Uterus (tissue), 4 donors: ENCODE results near the gene CST9L. TPM values are rescaled to one million over a fixed set of nuclear protein-coding genes. Genes with fewer than 3 reads are reported as not detected.

Experiments used
- DNase-seq, 2 donors: peaks; one replicate each; pipeline ENCODE4 v3.0.0-alpha.2; 2019 to 2020
- H3K27ac ChIP-seq, 2 donors: fragments of 200-600 bp; sonication (generic); 1 replicate in 1 of 2; 2 replicates in 1 of 2; pipeline ENCODE4 v1.5.1; 2016 to 2018
- H3K27me3 ChIP-seq, 2 donors: fragments of 200-600 bp; sonication (generic); one replicate each; pipeline ENCODE4 v1.5.1; 2018 to 2019; ENCODE audit warnings: control low read depth in 1 of 2
- H3K36me3 ChIP-seq, 2 donors: fragments of 200-600 bp; sonication (generic); one replicate each; pipeline ENCODE4 v1.5.1; 2019; ENCODE audit warnings: control low read depth in 1 of 2
- H3K4me1 ChIP-seq, 2 donors: fragments of 200-600 bp; sonication (generic); one replicate each; pipeline ENCODE4 v1.5.1; 2018 to 2019; ENCODE audit warnings: control low read depth in 1 of 2
- H3K4me3 ChIP-seq, 2 donors: fragments of 200-600 bp; sonication (generic); 1 replicate in 1 of 2; 2 replicates in 1 of 2; pipeline ENCODE4 v1.5.1; 2018 to 2019; ENCODE audit warnings: mild to moderate bottlenecking in 1 of 2
- H3K9me3 ChIP-seq, 2 donors: fragments of 200-600 bp; sonication (generic); one replicate each; pipeline ENCODE4 v1.5.1; 2019; ENCODE audit warnings: control low read depth in 1 of 2
- POLR2A ChIP-seq, 2 donors: fragments of 450-650 bp; IDR thresholded peaks; one replicate each; pipeline ENCODE4 v1.6.1; 2016; ENCODE audit warnings: antibody characterized with exemption in 2 of 2, mild to moderate bottlenecking in 1 of 2, moderate library complexity in 1 of 2
- intact Hi-C: fragments of 100-400 bp; cut with DNase I; formaldehyde crosslinking; loops from one replicate; pipeline ENCODE4 v1.15.1; 2023; ENCODE audit warnings: low total_unique reads
- total RNA-seq, 4 donors: library from RNA; depleted of rRNA in 3 of 4; stranded (reverse); fragments of >200 nt in 3 of 4; gene quantifications; one replicate each; pipeline versions ENCODE4 v1.1.0 to v1.2.4, GENCODE V29; 2014 to 2023
- TF ChIP-seq, protein P1 (sequence below), 4 experiments: fragments of 200-600 bp in 2 of 4; fragments of 450-650 bp in 2 of 4; sonication (generic) in 2 of 4; IDR thresholded peaks; one replicate each; pipeline ENCODE4 v1.5.1; 2016 to 2019; ENCODE audit warnings: antibody characterized with exemption in 4 of 4, mild to moderate bottlenecking in 2 of 4, moderate library complexity in 1 of 4
- donor health status: DM: yes; HTN: yes; CAD: no.

The CST9L gene
- total RNA-seq, 4 donors from 2014 or later, result not detected

- H3K4me1 ChIP-seq, result no peaks in the 10 kb centered on the region
- no peaks in the 10 kb centered on the region for H3K27me3 ChIP-seq
- no peak overlapping the region for H3K4me3 ChIP-seq
- no peak overlapping the region for H3K27ac ChIP-seq
- H3K36me3 ChIP-seq, result no peaks in the 10 kb centered on the region
- no peak for DNase-seq
- intact Hi-C loops, result no loop called here
- no peak for TF ChIP-seq POLR2A (IDR thresholded peaks at IDR 0.05)
- TF ChIP-seq, protein P1, sequence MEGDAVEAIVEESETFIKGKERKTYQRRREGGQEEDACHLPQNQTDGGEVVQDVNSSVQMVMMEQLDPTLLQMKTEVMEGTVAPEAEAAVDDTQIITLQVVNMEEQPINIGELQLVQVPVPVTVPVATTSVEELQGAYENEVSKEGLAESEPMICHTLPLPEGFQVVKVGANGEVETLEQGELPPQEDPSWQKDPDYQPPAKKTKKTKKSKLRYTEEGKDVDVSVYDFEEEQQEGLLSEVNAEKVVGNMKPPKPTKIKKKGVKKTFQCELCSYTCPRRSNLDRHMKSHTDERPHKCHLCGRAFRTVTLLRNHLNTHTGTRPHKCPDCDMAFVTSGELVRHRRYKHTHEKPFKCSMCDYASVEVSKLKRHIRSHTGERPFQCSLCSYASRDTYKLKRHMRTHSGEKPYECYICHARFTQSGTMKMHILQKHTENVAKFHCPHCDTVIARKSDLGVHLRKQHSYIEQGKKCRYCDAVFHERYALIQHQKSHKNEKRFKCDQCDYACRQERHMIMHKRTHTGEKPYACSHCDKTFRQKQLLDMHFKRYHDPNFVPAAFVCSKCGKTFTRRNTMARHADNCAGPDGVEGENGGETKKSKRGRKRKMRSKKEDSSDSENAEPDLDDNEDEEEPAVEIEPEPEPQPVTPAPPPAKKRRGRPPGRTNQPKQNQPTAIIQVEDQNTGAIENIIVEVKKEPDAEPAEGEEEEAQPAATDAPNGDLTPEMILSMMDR (IDR thresholded peaks at IDR 0.05), result no peak
- H3K9me3 ChIP-seq, result no peaks in the 10 kb centered on the region
These were observed 26.5 kb downstream of the CST9L start for GRCh38 chr20:23541776-23542175.

GRCh38 chr20:23541330-23541729, 27.0 kb downstream of the CST9L start:
- Histone ChIP-seq H3K9me3 (no peaks in the 10 kb centered on the region), H3K4me1 (no peaks in the 10 kb centered on the region), H3K36me3 (no peaks in the 10 kb centered on the region), H3K27me3 (no peaks in the 10 kb centered on the region), H3K27ac (no peak overlapping the region), H3K4me3 (no peak overlapping the region)
- DNase-seq, result no peak
- TF ChIP-seq, protein P1 (IDR thresholded peaks at IDR 0.05), result no peak
- TF ChIP-seq POLR2A (IDR thresholded peaks at IDR 0.05), result no peak
- intact Hi-C loops, result no loop called here

GRCh38 chr20:23540624-23541023, 27.7 kb downstream of the CST9L start:
- Histone ChIP-seq H3K27me3 (no peaks in the 10 kb centered on the region), H3K9me3 (no peaks in the 10 kb centered on the region), H3K4me1 (no peaks in the 10 kb centered on the region), H3K36me3 (no peaks in the 10 kb centered on the region), H3K27ac (no peak overlapping the region), H3K4me3 (no peak overlapping the region)
- intact Hi-C loops, result no loop called here
- TF ChIP-seq, protein P1 (IDR thresholded peaks at IDR 0.05), result no peak
- TF ChIP-seq POLR2A (IDR thresholded peaks at IDR 0.05), result no peak
- DNase-seq, result no peak

DNA sequence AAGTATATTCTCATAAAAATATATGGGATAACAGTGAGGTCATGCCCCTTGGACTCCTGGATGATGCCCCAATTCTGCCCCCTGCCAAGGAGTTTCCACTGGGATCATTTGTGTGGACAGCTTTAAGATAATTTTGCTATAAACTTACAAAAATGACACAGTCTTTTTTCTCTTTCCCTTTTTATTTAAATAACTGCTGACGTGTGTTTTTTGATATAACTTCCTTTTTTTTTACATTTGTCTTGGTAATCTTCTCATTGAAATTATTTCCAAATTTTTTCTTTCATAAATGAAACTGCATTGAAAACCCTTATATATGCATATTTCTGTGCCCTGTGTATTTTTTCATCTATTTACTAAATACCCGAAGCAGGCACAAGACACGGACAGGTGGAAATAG, 31.3 kb downstream of the CST9L start:
- intact Hi-C loops, result no loop called here
- Histone ChIP-seq H3K27ac (no peak overlapping the region), H3K4me1 (no peaks in the 10 kb centered on the region), H3K4me3 (no peak overlapping the region), H3K27me3 (no peaks in the 10 kb centered on the region), H3K9me3 (no peaks in the 10 kb centered on the region), H3K36me3 (no peaks in the 10 kb centered on the region)
- DNase-seq, result no peak
- no peak for TF ChIP-seq POLR2A (IDR thresholded peaks at IDR 0.05)
- TF ChIP-seq, protein P1 (IDR thresholded peaks at IDR 0.05), result no peak

DNA sequence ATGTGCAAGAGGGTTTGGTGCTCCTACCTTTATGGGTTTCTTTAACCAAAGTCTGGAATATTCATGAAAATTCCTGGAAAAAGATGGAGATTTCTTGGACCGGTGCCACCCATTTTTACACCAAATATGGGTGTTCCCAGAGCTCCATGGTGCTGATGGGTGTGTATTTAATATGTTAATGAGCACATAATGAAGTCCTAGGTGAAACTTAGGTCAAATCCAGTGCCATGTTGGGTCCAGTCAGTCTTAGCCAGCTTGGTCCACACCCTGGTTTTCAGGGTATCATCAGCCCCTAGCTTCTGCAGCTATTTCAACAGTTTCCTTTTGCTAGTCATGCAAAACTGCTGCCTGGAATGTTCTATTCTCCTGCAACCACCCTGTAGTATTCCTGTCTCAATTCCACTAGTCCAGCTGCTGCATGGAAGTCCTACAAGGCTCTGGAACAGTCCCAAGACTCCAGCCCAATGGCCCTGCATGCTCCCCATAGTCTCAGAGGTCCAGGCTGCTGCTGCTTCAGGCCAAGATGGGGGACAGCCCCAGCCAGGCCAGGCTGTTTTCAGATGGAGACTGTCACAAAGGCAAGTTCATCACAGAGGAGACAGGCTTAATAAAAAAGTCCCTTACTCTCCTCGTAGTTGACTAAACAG, 31.8 kb downstream of the CST9L start:
- H3K9me3 ChIP-seq, result no peaks in the 10 kb centered on the region
- DNase-seq, result no peak
- TF ChIP-seq, protein P1 (IDR thresholded peaks at IDR 0.05), result no peak
- no peak for TF ChIP-seq POLR2A (IDR thresholded peaks at IDR 0.05)
- intact Hi-C loops, result no loop called here
- H3K4me3 ChIP-seq, result no peak overlapping the region
- H3K4me1 ChIP-seq, result no peaks in the 10 kb centered on the region
- no peaks in the 10 kb centered on the region for H3K27me3 ChIP-seq
- no peaks in the 10 kb centered on the region for H3K36me3 ChIP-seq
- no peak overlapping the region for H3K27ac ChIP-seq
